Parathyroid adenoma (tissue), 2 donors: ENCODE measurements around the gene RRBP1.

ENCODE experiments used
- H2AFZ ChIP-seq: fragments of 300-600 bp; sonication (generic); one replicate; pipeline ENCODE4 v1.7.0; 2017; ENCODE audit warnings: antibody characterized with exemption, mild to moderate bottlenecking
- H3K27ac ChIP-seq: fragments of 300-600 bp; sonication (generic); one replicate; pipeline ENCODE4 v1.7.0; 2017
- H3K27me3 ChIP-seq: fragments of 300-600 bp; sonication (generic); one replicate; pipeline ENCODE4 v1.7.0; 2017; ENCODE audit warnings: low read length; ENCODE audit not compliant: control insufficient read depth, insufficient read depth
- H3K36me3 ChIP-seq: fragments of 300-600 bp; sonication (generic); one replicate; pipeline ENCODE4 v1.7.0; 2017; ENCODE audit warnings: low read length; ENCODE audit not compliant: control insufficient read depth, insufficient read depth
- H3K4me1 ChIP-seq: fragments of 300-600 bp; sonication (generic); one replicate; pipeline ENCODE4 v1.7.0; 2017; ENCODE audit warnings: control low read depth
- H3K4me2 ChIP-seq: fragments of 300-600 bp; sonication (generic); one replicate; pipeline ENCODE4 v1.7.0; 2017; ENCODE audit warnings: low read length
- H3K4me3 ChIP-seq: fragments of 300-600 bp; sonication (generic); one replicate; pipeline ENCODE4 v1.7.0; 2017; ENCODE audit warnings: low read depth, low read length
- H3K79me2 ChIP-seq: fragments of 300-600 bp; sonication (generic); one replicate; pipeline ENCODE4 v1.7.0; 2017; ENCODE audit warnings: control low read depth
- H3K9ac ChIP-seq: fragments of 300-600 bp; sonication (generic); one replicate; pipeline ENCODE4 v1.7.0; 2017; ENCODE audit warnings: mild to moderate bottlenecking
- H3K9me3 ChIP-seq: fragments of 300-600 bp; sonication (generic); one replicate; pipeline ENCODE4 v1.7.0; 2017; ENCODE audit warnings: low read length; ENCODE audit not compliant: control insufficient read depth
- TF ChIP-seq, protein P1 (sequence below): fragments of 300-600 bp; sonication (generic); IDR thresholded peaks from one replicate; pipeline ENCODE4 v1.7.0; 2017; ENCODE audit warnings: antibody characterized with exemption, mild to moderate bottlenecking
- donor health status: primary hyperparathyroidism.

RRBP1 gene

DNA sequence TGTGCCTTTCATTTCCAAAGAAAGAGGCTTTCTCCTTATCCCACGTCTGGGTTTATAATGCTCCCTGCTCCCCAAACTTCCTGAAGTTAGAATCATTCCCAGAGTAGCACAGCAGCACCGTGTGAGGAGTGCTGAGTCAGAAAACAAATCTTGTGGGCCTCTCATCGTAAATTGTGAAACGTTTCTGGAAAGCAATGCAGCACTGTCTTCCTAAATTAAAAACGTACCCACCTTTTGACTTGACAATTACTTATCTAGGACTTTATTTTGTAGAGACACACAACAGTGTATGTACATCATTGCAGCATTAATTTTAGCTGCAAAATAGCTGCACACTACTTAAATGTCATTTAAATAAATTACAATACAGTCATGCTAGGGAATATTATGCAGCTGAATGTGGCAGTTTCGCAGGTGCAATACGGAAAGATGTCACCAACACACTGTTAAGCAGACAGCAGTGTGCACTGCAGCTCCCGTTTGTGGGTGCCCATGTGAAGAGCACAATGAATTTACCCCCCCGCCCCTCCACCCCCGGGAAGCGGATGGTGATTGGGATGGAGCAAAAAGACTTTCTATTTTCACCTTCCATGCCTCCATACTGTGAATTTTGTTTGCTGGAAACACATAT lies 30.8 kb downstream of the RRBP1 start:
- H3K9ac ChIP-seq, result no peak overlapping the region
- TF ChIP-seq, protein P1, sequence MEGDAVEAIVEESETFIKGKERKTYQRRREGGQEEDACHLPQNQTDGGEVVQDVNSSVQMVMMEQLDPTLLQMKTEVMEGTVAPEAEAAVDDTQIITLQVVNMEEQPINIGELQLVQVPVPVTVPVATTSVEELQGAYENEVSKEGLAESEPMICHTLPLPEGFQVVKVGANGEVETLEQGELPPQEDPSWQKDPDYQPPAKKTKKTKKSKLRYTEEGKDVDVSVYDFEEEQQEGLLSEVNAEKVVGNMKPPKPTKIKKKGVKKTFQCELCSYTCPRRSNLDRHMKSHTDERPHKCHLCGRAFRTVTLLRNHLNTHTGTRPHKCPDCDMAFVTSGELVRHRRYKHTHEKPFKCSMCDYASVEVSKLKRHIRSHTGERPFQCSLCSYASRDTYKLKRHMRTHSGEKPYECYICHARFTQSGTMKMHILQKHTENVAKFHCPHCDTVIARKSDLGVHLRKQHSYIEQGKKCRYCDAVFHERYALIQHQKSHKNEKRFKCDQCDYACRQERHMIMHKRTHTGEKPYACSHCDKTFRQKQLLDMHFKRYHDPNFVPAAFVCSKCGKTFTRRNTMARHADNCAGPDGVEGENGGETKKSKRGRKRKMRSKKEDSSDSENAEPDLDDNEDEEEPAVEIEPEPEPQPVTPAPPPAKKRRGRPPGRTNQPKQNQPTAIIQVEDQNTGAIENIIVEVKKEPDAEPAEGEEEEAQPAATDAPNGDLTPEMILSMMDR, result no peak
- H3K4me2 ChIP-seq, result no peak overlapping the region
- H3K27me3 ChIP-seq, result no peaks in the 10 kb centered on the region
- H3K4me3 ChIP-seq, result no peak overlapping the region
- H3K27ac ChIP-seq, result no peak overlapping the region
- H3K79me2 ChIP-seq, result peaks cover 57% of the 10 kb centered on the region
- peaks cover 33% of the 10 kb centered on the region for H3K4me1 ChIP-seq
- H2AFZ ChIP-seq, result no peak overlapping the region
- H3K36me3 ChIP-seq, result no peaks in the 10 kb centered on the region
- no peaks in the 10 kb centered on the region for H3K9me3 ChIP-seq

DNA sequence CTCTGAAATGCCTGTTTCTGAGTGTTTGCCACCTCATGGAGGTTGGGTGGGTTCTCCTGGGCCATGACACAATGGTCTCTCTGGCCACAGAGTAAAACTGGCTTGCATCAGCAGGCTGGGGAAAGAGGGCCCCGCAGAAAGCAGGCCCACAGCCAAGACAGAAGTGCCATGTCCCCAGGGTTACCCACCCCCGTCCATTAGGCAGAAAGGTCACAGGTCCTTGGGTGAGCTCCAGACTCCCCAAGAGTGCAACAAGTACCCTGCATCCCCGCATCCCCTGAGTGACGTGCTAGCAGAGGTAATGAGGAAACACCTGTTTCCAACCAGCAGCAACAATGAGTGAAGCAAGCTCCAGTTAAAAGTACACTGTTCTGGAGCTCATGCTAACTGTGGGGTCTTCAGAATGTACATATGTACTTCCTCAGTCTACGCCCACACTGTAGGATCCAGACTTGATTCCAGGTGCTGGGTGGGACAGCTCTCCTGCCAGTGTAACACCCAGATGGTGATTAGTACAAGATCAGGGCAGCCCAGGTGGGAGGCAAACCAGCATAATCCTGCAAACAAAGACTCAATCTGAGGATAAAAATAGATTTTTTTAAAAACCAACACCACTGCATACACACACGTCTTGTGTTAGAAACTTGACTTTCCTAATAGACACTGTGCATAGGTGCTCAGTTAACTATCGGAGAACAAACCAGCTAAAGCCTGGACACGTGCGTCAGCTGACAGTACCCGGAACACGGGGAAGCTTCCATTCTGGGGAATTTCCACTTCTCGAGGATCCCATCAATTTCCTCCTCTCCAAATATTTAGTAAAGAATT lies 31.5 kb downstream of the RRBP1 start:
- no peak overlapping the region for H3K4me3 ChIP-seq
- no peaks in the 10 kb centered on the region for H3K36me3 ChIP-seq
- no peak overlapping the region for H2AFZ ChIP-seq
- TF ChIP-seq, protein P1, result no peak
- H3K9me3 ChIP-seq, result no peaks in the 10 kb centered on the region
- H3K4me2 ChIP-seq, result no peak overlapping the region
- H3K4me1 ChIP-seq, result peaks cover 41% of the 10 kb centered on the region
- no peaks in the 10 kb centered on the region for H3K27me3 ChIP-seq
- H3K27ac ChIP-seq, result no peak overlapping the region
- no peak overlapping the region for H3K9ac ChIP-seq
- peaks cover 64% of the 10 kb centered on the region for H3K79me2 ChIP-seq

DNA sequence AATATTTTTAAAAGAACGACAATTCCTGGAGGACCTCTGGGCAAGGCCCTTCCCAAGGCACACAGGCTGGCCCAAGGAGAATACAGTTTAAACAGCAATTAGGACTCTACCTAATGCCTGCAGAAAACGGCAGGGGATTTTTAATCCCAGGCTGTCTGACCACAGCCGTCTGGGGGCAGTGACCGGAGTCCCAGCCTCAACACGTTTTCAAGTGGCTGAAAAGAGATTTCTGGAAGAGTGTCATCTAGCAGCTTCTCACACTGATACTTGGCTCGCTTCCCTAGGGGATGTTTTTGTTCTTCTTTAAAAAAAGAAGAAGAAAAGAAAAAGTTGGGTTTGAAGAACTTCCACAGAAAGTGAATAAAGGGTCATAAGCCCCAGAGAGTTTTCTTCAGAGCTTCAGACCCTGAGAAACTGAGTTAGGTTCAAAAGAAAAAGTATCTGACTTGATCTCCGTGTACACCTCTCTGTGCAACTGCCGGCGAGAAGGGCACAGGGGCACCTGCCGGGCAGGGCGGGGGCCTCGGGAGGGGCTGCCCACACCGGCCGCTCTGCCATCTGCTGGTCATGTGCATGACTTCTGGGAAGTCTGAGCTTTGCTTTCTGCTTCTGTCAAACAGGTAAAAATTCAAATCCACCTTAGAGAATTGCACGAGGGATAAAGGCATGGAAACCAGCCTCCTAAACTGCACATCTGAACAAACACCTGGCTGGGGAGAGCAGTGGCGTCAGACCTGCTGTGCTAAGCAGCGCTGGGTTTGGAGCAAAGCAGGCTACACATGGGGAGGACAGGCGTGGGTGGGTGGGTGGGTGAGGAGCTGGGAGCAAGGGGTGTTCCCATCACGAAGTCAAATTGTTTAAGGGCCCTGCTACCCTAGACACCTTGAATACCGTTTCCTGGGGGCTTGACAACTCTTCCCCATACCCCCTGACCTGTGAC lies 33.0 kb downstream of the RRBP1 start:
- H2AFZ ChIP-seq, result no peak overlapping the region
- no peaks in the 10 kb centered on the region for H3K27me3 ChIP-seq
- H3K4me3 ChIP-seq, result no peak overlapping the region
- no peaks in the 10 kb centered on the region for H3K36me3 ChIP-seq
- no peaks in the 10 kb centered on the region for H3K9me3 ChIP-seq
- peaks cover 50% of the 10 kb centered on the region for H3K4me1 ChIP-seq
- H3K27ac ChIP-seq, result peak overlapping the region; percentile 0
- H3K79me2 ChIP-seq, result peaks cover 60% of the 10 kb centered on the region
- TF ChIP-seq, protein P1, result peak; percentile 61
- H3K4me2 ChIP-seq, result peak overlapping the region; percentile 22
- H3K9ac ChIP-seq, result no peak overlapping the region

DNA sequence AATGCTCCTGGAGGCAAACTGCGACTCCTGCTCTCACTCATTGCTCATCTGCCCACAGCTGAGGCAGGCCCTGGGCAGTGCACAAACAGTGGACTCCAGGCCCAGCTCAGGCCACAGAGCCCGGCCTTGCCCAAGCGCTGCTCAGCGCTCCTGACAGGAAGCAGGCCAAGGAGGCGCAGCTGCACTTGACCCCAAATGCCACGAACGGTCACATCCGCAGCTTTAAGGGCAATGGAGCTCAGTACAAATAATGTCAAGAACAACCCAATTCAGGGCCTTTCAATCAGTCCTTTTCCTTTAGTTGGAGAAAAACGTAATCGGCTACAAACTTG lies 33.8 kb downstream of the RRBP1 start:
- no peak overlapping the region for H3K4me2 ChIP-seq
- no peaks in the 10 kb centered on the region for H3K36me3 ChIP-seq
- H2AFZ ChIP-seq, result no peak overlapping the region
- H3K27me3 ChIP-seq, result no peaks in the 10 kb centered on the region
- no peak overlapping the region for H3K27ac ChIP-seq
- H3K9ac ChIP-seq, result no peak overlapping the region
- H3K9me3 ChIP-seq, result no peaks in the 10 kb centered on the region
- TF ChIP-seq, protein P1, result no peak
- H3K79me2 ChIP-seq, result peaks cover 60% of the 10 kb centered on the region
- no peak overlapping the region for H3K4me3 ChIP-seq
- H3K4me1 ChIP-seq, result peaks cover 57% of the 10 kb centered on the region
